ENCODE measurements around the gene TNFAIP8L3. TPM values are rescaled to one million over a fixed set of nuclear protein-coding genes. Genes with fewer than 3 reads are reported as not detected.

TNFAIP8L3 gene
- total and polyA plus RNA-seq, 2 of the 4 experiments (the other 2 are of a cell fraction) = 0.29 to 0.90 TPM

DNA sequence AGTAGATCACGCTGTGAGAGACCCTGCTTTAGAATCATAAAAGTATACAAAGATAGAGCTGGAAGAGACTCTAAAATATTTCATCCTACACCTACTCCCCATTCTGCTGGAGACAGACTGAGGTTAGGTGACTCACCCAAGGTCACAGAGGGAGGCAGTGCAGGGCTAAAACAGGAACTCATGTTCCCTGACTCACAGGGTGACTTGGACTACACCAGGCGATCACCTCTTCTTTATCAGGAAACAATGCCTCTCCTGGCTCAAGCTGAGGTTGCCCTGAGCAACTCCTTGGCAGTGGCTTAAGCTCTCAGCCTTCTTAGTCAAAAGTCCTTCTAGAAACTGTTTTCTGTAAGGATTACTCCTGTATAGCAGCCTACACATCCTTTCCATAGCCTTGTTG lies 26.4 kb upstream of the TNFAIP8L3 start:
- Histone ChIP-seq H3K4ac (ENCODE audit: low read depth, low read length) (peak overlapping the region; percentile 48; the same call in 1 of the 2 replicates), H3K79me1 (ENCODE audit: low read depth in 1 of 2, low read length in 2 of 2) (no peaks in the 10 kb centered on the region), H2AK9ac (replicated peaks; ENCODE audit: low read depth, low read length, poor library complexity) (no peak overlapping the region), H3K9ac (ENCODE audit: low read depth, low read length) (no peak overlapping the region), H4K8ac (ENCODE audit: low read depth in 2 of 2, low read length in 2 of 2) (peak overlapping the region in 1 of 2 experiments; percentile 49; a peak in 1 of 4 replicates), H2AK5ac (ENCODE audit: low read depth, low read length) (peak overlapping the region; percentile 80; the same call in 1 of the 2 replicates), H2BK15ac (ENCODE audit: low read depth, low read length) (0 out of 3 replicates have a peak overlapping the region, but pooled peaks have one; percentile 12), H2BK20ac (ENCODE audit: low read depth, low read length) (peak overlapping the region; percentile 45; the same call in 1 of the 2 replicates), H3K27me3 (ENCODE audit: control insufficient read depth, insufficient read depth, low read length) (no peaks in the 10 kb centered on the region), H3K36me3 (ENCODE audit: control insufficient read depth, insufficient read depth, low read length) (no peaks in the 10 kb centered on the region), H3K14ac (replicated peaks; ENCODE audit: low read depth, low read length) (peak overlapping the region; percentile 31; the same call in 1 of the 2 replicates), H4K5ac (ENCODE audit: low read depth, low read length) (no peak overlapping the region), H3K4me3 (ENCODE audit: insufficient read depth, low read depth, low read length) (no peak overlapping the region), H2BK120ac (ENCODE audit: low read depth, low read length) (peak overlapping the region; percentile 82; the same call in 1 of the 2 replicates), H3K27ac (ENCODE audit: insufficient read depth, low read length) (no peak overlapping the region), H3K56ac (ENCODE audit: extremely low read depth, insufficient read depth, low read length) (no peak overlapping the region), H3K4me1 (ENCODE audit: control insufficient read depth, insufficient read depth, low read length) (peaks cover 3% of the 10 kb centered on the region; the same call in 1 of the 2 replicates), H3K23ac (ENCODE audit: low read depth, low read length) (no peak overlapping the region), H4K91ac (ENCODE audit: insufficient read depth, low read depth, low read length) (no peak overlapping the region), H3K9me3 (ENCODE audit: control insufficient read depth, insufficient read depth, low read length) (no peaks in the 10 kb centered on the region; the same call in 1 of the 2 replicates), H3K4me2 (ENCODE audit: low read depth, low read length) (no peak overlapping the region), H3K18ac (ENCODE audit: low read depth, low read length) (no peak overlapping the region), H3K9me1 (ENCODE audit: insufficient read depth, low read length) (peaks cover 5% of the 10 kb centered on the region; the same call in 1 of the 2 replicates), H4K20me1 (ENCODE audit: insufficient read depth, low read length) (no peaks in the 10 kb centered on the region), H2BK5ac (ENCODE audit: low read depth, low read length, poor library complexity, severe bottlenecking) (peak overlapping the region; percentile 28), H2AFZ (replicated peaks; ENCODE audit: low read length, poor library complexity) (no peak overlapping the region)
- ChIA-PET POLR2A (ENCODE audit: unreplicated experiment) (no interaction called here), CTCF (no interaction called here)
- dilution Hi-C loops (cut with HindIII; ENCODE audit: low sequenced_read_pairs, unreplicated experiment) (no loop called here), in situ Hi-C loops (cut with MboI; ENCODE audit: low sequenced_read_pairs) (no loop called here), intact Hi-C loops (cut with micrococcal nuclease) (no loop called here)
- DNase-seq (peak; percentile 98), ATAC-seq (ENCODE audit: low read depth) (peak; percentile 99)
- no CpG with 5 or more reads among the region's 2 CpGs for WGBS, 2 experiments (ENCODE audit: extremely low coverage in 2 of 2, insufficient read length in 1 of 2)
- TF ChIP-seq BHLHE40 (IDR thresholded peaks at IDR 0.05; ENCODE audit: low read depth, low read length) (peak; percentile 49; the same call in 1 of the 2 replicates), CEBPB (IDR thresholded peaks at IDR 0.05; ENCODE audit: low read depth, low read length) (no peak), FOS (IDR thresholded peaks at IDR 0.05; ENCODE audit: low read depth, low read length) (peak; percentile 96), CHD1 (IDR thresholded peaks at IDR 0.05; ENCODE audit: low read depth, low read length) (no peak), RAD21 (IDR thresholded peaks at IDR 0.05; ENCODE audit: low read length) (peak; percentile 36; the same call in 1 of the 2 replicates), MXI1 (IDR thresholded peaks at IDR 0.05; ENCODE audit: borderline replicate concordance, low read depth, low read length) (no peak), NFE2L2 (IDR thresholded peaks at IDR 0.05; ENCODE audit: low read depth, low read length) (no peak), SMC3 (IDR thresholded peaks at IDR 0.05; ENCODE audit: low read depth, low read length) (no peak), RFX5 (IDR thresholded peaks at IDR 0.05; ENCODE audit: low read depth, low read length) (no peak), POLR2A (IDR thresholded peaks at IDR 0.05; ENCODE audit: low read depth, low read length) (no peak), MAZ (IDR thresholded peaks at IDR 0.05; ENCODE audit: borderline replicate concordance, low read depth, low read length) (0 out of 2 replicates have a peak, but pooled peaks have one; percentile 24), MAFK (IDR thresholded peaks at IDR 0.05; ENCODE audit: low read depth, low read length) (no peak), RCOR1 (IDR thresholded peaks at IDR 0.05; ENCODE audit: insufficient replicate concordance, low read length) (peak; percentile 71)
- TF ChIP-seq, protein P1, sequence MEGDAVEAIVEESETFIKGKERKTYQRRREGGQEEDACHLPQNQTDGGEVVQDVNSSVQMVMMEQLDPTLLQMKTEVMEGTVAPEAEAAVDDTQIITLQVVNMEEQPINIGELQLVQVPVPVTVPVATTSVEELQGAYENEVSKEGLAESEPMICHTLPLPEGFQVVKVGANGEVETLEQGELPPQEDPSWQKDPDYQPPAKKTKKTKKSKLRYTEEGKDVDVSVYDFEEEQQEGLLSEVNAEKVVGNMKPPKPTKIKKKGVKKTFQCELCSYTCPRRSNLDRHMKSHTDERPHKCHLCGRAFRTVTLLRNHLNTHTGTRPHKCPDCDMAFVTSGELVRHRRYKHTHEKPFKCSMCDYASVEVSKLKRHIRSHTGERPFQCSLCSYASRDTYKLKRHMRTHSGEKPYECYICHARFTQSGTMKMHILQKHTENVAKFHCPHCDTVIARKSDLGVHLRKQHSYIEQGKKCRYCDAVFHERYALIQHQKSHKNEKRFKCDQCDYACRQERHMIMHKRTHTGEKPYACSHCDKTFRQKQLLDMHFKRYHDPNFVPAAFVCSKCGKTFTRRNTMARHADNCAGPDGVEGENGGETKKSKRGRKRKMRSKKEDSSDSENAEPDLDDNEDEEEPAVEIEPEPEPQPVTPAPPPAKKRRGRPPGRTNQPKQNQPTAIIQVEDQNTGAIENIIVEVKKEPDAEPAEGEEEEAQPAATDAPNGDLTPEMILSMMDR (conservative IDR thresholded peaks at IDR 0.05; ENCODE audit: low read depth, low read length) = no peak
- TF ChIP-seq, protein P2, sequence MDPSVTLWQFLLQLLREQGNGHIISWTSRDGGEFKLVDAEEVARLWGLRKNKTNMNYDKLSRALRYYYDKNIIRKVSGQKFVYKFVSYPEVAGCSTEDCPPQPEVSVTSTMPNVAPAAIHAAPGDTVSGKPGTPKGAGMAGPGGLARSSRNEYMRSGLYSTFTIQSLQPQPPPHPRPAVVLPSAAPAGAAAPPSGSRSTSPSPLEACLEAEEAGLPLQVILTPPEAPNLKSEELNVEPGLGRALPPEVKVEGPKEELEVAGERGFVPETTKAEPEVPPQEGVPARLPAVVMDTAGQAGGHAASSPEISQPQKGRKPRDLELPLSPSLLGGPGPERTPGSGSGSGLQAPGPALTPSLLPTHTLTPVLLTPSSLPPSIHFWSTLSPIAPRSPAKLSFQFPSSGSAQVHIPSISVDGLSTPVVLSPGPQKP (IDR thresholded peaks at IDR 0.05; ENCODE audit: borderline replicate concordance, low read depth, low read length) = no peak
- TF ChIP-seq, protein P3, sequence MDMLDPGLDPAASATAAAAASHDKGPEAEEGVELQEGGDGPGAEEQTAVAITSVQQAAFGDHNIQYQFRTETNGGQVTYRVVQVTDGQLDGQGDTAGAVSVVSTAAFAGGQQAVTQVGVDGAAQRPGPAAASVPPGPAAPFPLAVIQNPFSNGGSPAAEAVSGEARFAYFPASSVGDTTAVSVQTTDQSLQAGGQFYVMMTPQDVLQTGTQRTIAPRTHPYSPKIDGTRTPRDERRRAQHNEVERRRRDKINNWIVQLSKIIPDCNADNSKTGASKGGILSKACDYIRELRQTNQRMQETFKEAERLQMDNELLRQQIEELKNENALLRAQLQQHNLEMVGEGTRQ (IDR thresholded peaks at IDR 0.05; ENCODE audit: low read depth, low read length) = no peak
- BruUV-seq (replicated peaks) = no TSS peak
